ENCODE data around the gene HLA-DQB2.

Gene HLA-DQB2

DNA sequence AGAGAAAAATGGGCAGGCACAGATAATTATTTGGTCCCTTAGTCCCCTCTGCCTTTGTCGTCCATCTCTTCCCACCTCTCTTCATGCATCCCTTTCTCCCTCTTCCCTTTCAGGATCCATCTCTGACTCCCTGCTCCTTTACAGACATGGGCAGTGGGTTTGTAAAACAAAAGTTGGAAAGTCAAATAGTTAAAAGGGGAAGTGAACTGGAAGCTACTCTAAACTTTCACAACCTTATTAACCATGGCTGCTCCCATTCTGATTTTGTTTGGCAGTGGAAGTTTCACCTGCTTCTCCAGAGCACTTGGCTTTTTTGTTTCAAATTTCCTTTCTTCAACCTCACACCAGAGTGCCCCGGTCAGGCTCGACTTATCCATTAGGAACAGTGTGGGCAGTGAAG, 21.0 kb downstream of the HLA-DQB2 start:
- no peak for DNase-seq

DNA sequence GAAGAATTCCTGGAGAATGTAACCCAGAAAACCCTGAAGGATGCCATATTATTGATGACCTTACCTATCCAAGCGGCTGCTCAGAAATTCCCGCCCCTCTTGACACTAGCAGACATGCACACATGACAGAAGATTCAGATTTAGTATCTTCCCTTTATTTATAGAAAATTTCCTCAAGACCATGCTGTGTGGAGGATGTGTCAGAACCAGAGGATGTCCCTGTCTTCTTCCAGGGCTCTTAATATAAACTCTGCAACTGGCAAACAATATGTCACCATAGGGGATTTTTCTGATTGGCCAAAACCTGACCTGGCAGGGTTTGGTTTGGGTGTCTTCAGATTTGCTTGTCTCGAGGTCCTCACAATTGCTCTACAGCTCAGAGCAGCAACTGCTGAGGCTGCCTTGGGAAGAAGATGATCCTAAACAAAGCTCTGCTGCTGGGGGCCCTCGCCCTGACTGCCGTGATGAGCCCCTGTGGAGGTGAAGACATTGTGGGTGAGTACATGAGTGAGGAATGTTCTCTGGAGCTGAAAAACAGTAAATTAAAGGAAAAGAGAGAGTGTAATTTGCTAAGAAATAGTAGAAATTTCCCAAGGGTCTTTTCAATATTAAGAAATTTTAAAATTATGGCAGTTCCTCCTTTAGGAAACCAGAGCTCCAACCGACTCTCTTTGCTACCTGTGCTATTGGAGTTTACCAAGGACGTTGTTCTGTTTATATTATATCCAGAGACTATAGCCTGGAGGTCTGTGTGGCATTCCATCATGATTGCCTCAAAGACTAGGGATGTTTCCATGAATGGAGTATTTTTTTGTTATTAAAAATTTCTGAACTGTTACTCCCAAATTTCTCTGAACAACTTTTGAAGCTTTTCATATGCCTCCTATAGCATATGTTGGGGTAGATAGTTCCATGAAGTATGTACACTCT, 22.0 kb downstream of the HLA-DQB2 start, which contains the start of gene HLA-DQA2:
Gene HLA-DQA2, plus strand, starts transcription at position 361 of the 930 bp plus-strand sequence. Its CDS starts 53 bp downstream, at position 414.
- DNase-seq, result no peak

DNA sequence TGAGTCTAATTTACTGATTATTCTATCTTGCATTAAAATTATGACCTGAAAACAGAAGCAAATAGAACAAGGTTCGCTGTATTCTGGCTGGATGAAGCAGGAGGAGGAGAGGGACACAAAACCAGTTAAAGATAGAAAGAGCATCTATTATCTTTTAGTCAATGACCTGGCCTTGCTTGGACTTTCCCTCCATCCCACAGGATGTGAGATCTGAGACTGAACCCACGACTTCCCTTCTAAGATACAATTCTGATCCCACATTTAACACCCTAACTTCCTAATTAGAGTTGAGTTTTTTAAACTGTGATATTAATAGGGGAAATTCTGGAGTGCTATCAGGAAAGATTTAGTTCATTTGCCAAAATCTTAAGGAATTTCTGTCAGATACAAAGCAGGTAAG, 25.2 kb downstream of the HLA-DQB2 start:
- DNase-seq, result no peak

DNA sequence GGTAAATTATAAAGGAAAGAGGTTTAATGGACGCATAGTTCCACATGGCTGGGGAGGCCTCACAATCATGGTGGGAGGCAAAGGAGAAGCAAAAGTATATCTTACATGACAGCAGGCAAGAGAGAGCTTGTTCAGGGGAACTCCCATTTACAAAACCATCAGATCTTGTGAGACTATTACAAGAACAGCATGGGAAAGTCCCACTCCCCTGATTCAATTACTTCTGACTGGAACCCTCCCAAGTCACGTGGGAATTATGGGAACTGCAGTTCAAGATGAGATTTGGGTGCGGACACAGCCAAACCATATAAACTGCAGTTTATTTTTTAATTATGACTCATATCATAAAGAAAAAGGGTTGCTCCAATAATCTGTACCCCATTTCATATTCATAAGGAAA, 44.5 kb downstream of the HLA-DQB2 start:
- no peak for DNase-seq

- no peak for DNase-seq
Measured at GRCh38 chr6:32716396-32716795, 46.9 kb downstream of the HLA-DQB2 start.

DNA sequence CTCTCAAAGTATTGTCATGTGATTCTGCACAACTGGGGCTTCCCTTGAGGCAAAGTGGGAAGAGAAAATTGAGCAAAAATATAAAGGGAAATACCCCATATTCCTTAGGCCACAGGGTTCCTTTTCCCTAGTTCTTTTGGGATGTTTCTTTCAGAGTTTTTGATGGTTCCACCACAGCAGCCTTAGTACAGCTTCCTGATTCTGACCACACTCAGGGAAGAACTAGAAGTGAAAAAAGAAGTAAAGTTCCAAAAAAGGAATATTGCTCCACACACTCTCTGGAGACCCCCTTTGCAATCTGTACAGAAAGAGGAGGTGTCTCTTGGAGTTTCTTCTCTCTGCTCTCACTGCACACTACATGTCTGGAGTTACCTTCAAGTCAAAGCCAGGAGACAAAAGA, 50.1 kb downstream of the HLA-DQB2 start:
- no peak for DNase-seq

- DNase-seq, result no peak
Measured at GRCh38 chr6:32709625-32710024, 53.7 kb downstream of the HLA-DQB2 start.
